Measurements from ENCODE around the gene CRACDL.

- TF ChIP-seq REST (IDR thresholded peaks at IDR 0.05; ENCODE audit: insufficient read depth in 1 of 2, low read depth in 2 of 2, low read length in 2 of 2) (no peak), POLR2AphosphoS5 (IDR thresholded peaks at IDR 0.05; ENCODE audit: low read depth, low read length) (no peak), TAF1 (IDR thresholded peaks at IDR 0.05; ENCODE audit: borderline replicate concordance, insufficient read depth, low read length) (no peak), SIN3A (IDR thresholded peaks at IDR 0.05; ENCODE audit: borderline replicate concordance, insufficient read depth, low read length) (no peak)
Measured at GRCh38 chr2:98832172-98832571, 103.9 kb downstream of the CRACDL start.
